Measurements from ENCODE around the gene TMBIM6. TPM values are rescaled to one million over a fixed set of nuclear protein-coding genes. Genes with fewer than 3 reads are reported as not detected.

TMBIM6 gene
- total RNA-seq, 2 donors from 2014 or later, result 196 to 248 TPM

GRCh38 chr12:49796606-49797448 is 55.5 kb downstream of the TMBIM6 start:
- Histone ChIP-seq H3K9me3 (no peaks in the 10 kb centered on the region), H3K4me1 (peaks cover 0 to 18% of the 10 kb centered on the region in 2 donors), H3K4me3 (no peak overlapping the region), H3K27me3 (no peaks in the 10 kb centered on the region), H3K36me3 (peaks cover 59% of the 10 kb centered on the region), H3K27ac (no peak overlapping the region)
- no peak for TF ChIP-seq CTCF (IDR thresholded peaks at IDR 0.05)
- DNase-seq (ENCODE audit: low spot score), result no peak

GRCh38 chr12:49797449-49797776 is 56.1 kb downstream of the TMBIM6 start:
- H3K27ac ChIP-seq, result no peak overlapping the region
- no peaks in the 10 kb centered on the region for H3K27me3 ChIP-seq
- peaks cover 56% of the 10 kb centered on the region for H3K36me3 ChIP-seq
- no peak for TF ChIP-seq CTCF (IDR thresholded peaks at IDR 0.05)
- H3K4me3 ChIP-seq, result no peak overlapping the region
- peaks cover 0 to 19% of the 10 kb centered on the region in 2 donors for H3K4me1 ChIP-seq
- H3K9me3 ChIP-seq, result no peaks in the 10 kb centered on the region
- DNase-seq (ENCODE audit: low spot score), result no peak

GRCh38 chr12:49798248-49798647 is 56.9 kb downstream of the TMBIM6 start:
- Histone ChIP-seq H3K9me3 (no peaks in the 10 kb centered on the region), H3K27ac (no peak overlapping the region), H3K27me3 (no peaks in the 10 kb centered on the region), H3K4me3 (no peak overlapping the region), H3K36me3 (peaks cover 56% of the 10 kb centered on the region), H3K4me1 (peaks cover 0 to 19% of the 10 kb centered on the region in 2 donors)
- DNase-seq (ENCODE audit: low spot score), result no peak
- TF ChIP-seq CTCF (IDR thresholded peaks at IDR 0.05), result no peak

- Histone ChIP-seq H3K36me3 (peaks cover 62% of the 10 kb centered on the region), H3K27ac (no peak overlapping the region), H3K4me3 (no peak overlapping the region), H3K4me1 (peaks cover 0 to 19% of the 10 kb centered on the region in 2 donors), H3K9me3 (no peaks in the 10 kb centered on the region), H3K27me3 (no peaks in the 10 kb centered on the region)
- DNase-seq (ENCODE audit: low spot score), result no peak
- TF ChIP-seq CTCF (IDR thresholded peaks at IDR 0.05), result no peak
These were observed 57.6 kb downstream of the TMBIM6 start for GRCh38 chr12:49798934-49799333.

GRCh38 chr12:49800421-49801140 is 59.2 kb downstream of the TMBIM6 start:
- Histone ChIP-seq H3K9me3 (no peaks in the 10 kb centered on the region), H3K36me3 (peaks cover 78% of the 10 kb centered on the region), H3K27ac (peak overlapping the region; percentile 56 to 60), H3K4me1 (peaks cover 0 to 19% of the 10 kb centered on the region in 2 donors), H3K4me3 (no peak overlapping the region), H3K27me3 (no peaks in the 10 kb centered on the region)
- no peak for TF ChIP-seq CTCF (IDR thresholded peaks at IDR 0.05)
- no peak for DNase-seq (ENCODE audit: low spot score)
